ENCODE measurements around the gene OLFM2. TPM values are rescaled to one million over a fixed set of nuclear protein-coding genes. Genes with fewer than 3 reads are reported as not detected.

Gene OLFM2
- total and polyA plus RNA-seq, 9 of the 15 experiments (the other 6 are each of a cell fraction or from before 2014, with no cell fraction given) = 0.10 to 0.33 (median 0.23) TPM; not detected in 4

DNA sequence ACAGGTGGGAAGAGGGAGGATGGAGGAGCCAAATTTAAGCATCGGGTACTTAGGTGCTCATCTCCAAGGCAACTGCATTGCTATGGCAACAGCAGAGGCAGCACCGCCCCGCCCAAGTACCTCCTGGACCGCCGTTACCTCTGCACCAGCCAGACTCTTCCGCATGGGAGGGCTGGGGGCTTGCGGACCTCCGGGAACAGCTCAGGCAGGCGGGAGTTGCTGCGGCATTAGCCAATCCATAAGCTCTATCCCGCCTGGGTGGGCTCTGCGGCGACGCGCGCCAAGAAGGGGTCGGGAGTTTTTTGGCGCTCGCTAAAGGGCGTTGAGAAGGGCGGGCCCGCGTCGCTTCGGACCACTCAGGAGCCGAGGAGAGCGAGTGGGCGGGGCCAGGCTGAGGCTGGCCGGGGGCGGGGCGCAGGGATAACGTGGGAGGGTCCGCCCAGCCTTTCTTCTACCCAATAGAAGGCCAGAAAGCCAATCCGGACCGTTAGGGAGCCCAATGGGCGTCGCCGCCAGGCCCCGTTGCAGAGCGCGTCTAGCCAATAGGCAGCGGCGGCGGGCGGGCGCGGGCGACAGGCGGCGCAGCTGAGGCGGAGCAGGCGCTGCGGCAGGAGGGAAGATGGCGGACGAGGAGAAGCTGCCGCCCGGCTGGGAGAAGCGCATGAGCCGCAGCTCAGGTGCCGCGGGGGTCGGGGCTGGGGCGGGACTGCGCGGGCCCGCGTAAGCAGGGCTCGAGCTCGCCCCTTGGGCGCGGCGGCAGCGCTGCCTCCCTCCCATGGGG is 101.4 kb downstream of the OLFM2 start, which contains the start of gene PIN1 (continued):
- TF ChIP-seq ZFX (CRISPR knock-in tag; IDR thresholded peaks at IDR 0.05) (peak; percentile 44), ZNF785 (CRISPR knock-in tag; IDR thresholded peaks at IDR 0.05) (no peak), FOXP1 (CRISPR knock-in tag; IDR thresholded peaks at IDR 0.05) (peak; percentile 83), ZNF445 (CRISPR knock-in tag; IDR thresholded peaks at IDR 0.05; ENCODE audit: low read depth) (no peak), MTA3 (IDR thresholded peaks at IDR 0.05; ENCODE audit: borderline replicate concordance) (peak; percentile 47; the same call in 1 of the 2 replicates), KDM1A (IDR thresholded peaks at IDR 0.05) (peak in 1 of 2 experiments; percentile 98), RBM17 (IDR thresholded peaks at IDR 0.05; ENCODE audit: borderline replicate concordance, low read depth, low read length) (no peak), SMARCA5 (IDR thresholded peaks at IDR 0.05) (no peak), TEAD1 (CRISPR knock-in tag; IDR thresholded peaks at IDR 0.05) (peak; percentile 18 to 78; a peak in 1 of 4 replicates), ZBTB17 (CRISPR knock-in tag; IDR thresholded peaks at IDR 0.05) (0 out of 2 replicates have a peak, but pooled peaks have one; percentile 37), HCFC1 (IDR thresholded peaks at IDR 0.05; ENCODE audit: low read depth, low read length) (peak; percentile 51), ZNF583 (CRISPR knock-in tag; IDR thresholded peaks at IDR 0.05) (no peak), ZFP36 (IDR thresholded peaks at IDR 0.05; ENCODE audit: low read depth, low read length, partially characterized antibody) (no peak), MAZ (CRISPR knock-in tag; conservative IDR thresholded peaks at IDR 0.05 in 1 of 2, IDR thresholded peaks at IDR 0.05 in 1 of 2) (peak; percentile 73 to 93), POLR2B (IDR thresholded peaks at IDR 0.05; ENCODE audit: low read depth, partially characterized antibody) (no peak)
- TF ChIP-seq, protein P1, sequence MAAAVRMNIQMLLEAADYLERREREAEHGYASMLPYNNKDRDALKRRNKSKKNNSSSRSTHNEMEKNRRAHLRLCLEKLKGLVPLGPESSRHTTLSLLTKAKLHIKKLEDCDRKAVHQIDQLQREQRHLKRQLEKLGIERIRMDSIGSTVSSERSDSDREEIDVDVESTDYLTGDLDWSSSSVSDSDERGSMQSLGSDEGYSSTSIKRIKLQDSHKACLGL (CRISPR knock-in tag; IDR thresholded peaks at IDR 0.05; ENCODE audit: borderline replicate concordance, poor library complexity, severe bottlenecking) = no peak
- TF ChIP-seq, protein P2, sequence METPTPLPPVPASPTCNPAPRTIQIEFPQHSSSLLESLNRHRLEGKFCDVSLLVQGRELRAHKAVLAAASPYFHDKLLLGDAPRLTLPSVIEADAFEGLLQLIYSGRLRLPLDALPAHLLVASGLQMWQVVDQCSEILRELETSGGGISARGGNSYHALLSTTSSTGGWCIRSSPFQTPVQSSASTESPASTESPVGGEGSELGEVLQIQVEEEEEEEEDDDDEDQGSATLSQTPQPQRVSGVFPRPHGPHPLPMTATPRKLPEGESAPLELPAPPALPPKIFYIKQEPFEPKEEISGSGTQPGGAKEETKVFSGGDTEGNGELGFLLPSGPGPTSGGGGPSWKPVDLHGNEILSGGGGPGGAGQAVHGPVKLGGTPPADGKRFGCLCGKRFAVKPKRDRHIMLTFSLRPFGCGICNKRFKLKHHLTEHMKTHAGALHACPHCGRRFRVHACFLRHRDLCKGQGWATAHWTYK (CRISPR knock-in tag; IDR thresholded peaks at IDR 0.05) = no peak
- TF ChIP-seq, protein P3, sequence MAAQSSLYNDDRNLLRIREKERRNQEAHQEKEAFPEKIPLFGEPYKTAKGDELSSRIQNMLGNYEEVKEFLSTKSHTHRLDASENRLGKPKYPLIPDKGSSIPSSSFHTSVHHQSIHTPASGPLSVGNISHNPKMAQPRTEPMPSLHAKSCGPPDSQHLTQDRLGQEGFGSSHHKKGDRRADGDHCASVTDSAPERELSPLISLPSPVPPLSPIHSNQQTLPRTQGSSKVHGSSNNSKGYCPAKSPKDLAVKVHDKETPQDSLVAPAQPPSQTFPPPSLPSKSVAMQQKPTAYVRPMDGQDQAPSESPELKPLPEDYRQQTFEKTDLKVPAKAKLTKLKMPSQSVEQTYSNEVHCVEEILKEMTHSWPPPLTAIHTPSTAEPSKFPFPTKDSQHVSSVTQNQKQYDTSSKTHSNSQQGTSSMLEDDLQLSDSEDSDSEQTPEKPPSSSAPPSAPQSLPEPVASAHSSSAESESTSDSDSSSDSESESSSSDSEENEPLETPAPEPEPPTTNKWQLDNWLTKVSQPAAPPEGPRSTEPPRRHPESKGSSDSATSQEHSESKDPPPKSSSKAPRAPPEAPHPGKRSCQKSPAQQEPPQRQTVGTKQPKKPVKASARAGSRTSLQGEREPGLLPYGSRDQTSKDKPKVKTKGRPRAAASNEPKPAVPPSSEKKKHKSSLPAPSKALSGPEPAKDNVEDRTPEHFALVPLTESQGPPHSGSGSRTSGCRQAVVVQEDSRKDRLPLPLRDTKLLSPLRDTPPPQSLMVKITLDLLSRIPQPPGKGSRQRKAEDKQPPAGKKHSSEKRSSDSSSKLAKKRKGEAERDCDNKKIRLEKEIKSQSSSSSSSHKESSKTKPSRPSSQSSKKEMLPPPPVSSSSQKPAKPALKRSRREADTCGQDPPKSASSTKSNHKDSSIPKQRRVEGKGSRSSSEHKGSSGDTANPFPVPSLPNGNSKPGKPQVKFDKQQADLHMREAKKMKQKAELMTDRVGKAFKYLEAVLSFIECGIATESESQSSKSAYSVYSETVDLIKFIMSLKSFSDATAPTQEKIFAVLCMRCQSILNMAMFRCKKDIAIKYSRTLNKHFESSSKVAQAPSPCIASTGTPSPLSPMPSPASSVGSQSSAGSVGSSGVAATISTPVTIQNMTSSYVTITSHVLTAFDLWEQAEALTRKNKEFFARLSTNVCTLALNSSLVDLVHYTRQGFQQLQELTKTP (IDR thresholded peaks at IDR 0.05; ENCODE audit: low read depth in 1 of 2, partially characterized antibody in 2 of 2) = peak in 1 of 2 experiments; percentile 98
- TF ChIP-seq, protein P4, sequence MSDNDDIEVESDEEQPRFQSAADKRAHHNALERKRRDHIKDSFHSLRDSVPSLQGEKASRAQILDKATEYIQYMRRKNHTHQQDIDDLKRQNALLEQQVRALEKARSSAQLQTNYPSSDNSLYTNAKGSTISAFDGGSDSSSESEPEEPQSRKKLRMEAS (CRISPR knock-in tag; IDR thresholded peaks at IDR 0.05) = peak; percentile 74
